ENCODE measurements around the gene FAM114A1.
"Not testable (repeated sequence)": the region's sequence is repeated elsewhere in the genome, so short reads cannot be mapped to it uniquely, and the experiment has no call there.

The FAM114A1 gene

DNA sequence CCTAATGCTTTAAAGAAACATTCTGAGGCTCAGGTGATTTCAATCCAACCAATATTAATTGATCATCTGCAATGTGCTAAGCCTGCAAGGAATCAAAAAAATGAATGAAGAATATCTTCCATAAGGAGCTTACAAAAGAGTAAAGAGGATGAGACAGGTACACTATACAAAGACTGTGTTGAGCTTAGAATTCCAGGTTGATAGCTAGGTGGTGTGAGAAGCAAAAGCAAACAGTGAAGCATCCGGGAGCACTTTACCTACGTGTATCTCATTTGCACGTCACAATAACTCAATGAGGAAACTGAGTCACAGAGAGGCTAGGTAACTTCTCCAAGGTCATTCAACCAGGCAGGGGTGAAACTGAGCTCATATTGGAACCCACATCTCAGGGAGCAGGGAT is 37.1 kb downstream of the FAM114A1 start:
- no peak for DNase-seq

- no peak for DNase-seq
Measured at GRCh38 chr4:38905652-38906385, 38.2 kb downstream of the FAM114A1 start.

DNA sequence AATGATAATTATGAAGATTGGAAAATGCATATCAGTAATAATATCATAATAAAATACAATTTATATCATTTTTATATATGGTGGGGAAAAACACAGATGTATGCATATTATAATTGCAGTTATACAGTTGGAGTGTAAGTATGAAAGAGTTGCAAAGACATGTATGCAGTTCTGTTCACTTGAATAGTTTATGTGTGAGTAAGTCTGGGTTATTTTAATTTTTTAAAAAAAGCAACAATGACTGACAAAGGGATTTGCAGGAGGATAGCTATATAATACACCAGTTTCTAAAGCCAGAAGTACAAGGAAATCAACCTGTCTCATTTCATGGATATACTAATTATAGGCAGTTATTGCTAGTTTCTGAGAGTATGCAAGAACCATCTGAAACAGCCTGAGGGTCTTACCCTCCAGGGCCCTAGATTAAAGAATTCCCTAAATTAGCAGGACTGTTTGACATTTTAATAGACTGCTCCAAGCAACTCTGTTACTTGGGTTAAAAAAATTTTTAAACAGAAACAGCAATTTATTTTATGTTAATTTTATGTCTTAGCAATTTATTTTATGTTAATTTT is 40.2 kb downstream of the FAM114A1 start:
- DNase-seq = no peak

- no peak for DNase-seq
Measured at GRCh38 chr4:38909015-38909414, 41.4 kb downstream of the FAM114A1 start.

- no peak for DNase-seq
Measured at GRCh38 chr4:38911257-38911656, 43.7 kb downstream of the FAM114A1 start.

DNA sequence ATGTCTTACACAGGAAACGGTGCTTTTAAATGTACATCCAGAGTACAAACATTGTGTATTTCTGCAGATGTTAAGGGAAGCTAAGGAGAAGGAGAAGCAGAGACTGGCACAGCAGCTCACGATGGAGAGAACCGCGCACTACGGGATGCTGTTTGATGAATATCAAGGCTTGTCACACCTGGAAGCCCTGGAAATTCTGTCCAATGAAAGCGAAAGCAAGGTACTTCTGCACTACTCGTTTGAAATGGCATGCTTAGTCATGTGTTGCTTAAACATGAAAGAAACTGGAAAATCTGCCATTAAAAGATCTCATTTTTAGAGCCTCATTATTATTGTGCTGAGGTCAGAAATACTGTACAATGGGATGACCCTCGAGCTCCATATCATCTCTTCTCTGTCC is 47.2 kb downstream of the FAM114A1 start:
- no peak for DNase-seq

DNA sequence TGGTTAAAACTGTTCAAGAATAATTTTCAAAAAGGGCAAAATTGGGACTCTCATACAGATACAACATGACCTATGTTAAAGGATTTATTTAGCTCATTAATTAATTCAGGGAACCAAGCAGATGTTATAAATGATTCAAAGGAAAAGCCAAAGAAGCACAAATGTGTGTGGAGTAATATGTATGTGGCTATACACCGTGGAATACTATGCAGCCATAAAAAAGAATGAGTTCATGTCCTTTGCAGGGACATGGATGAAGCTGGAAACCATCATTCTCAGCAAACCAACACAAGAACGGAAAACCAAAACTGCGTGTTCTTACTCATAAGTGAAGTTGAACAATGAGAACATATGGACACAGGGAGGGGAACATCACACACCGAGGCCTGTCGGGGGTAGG is 48.7 kb downstream of the FAM114A1 start:
- DNase-seq = not testable (repeated sequence)

DNA sequence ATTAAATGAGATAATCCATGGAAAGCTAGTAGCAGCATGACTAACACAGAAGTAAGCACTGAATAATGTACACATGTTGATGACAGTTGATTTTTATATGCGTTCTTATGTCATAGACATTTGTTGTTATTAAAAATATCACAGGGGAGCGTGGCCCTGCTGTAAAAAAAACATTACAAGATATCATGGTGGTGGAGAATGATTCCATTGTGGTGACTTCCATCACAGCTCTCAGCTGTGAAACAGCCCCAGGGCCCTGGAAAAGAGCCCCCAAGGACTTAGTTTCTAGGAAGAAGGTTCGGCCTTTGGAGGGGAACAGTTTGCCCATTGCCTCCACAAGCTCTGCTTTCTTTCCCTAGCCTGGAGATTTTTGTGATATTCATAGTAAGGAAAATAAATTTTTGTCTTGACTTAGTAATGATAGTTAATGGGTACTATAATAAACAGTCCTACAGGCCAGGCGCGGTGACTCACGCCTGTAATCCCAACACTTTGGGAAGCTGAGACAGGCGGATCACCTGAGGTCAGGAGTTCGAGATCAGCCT is 49.9 kb downstream of the FAM114A1 start:
- no peak for DNase-seq

DNA sequence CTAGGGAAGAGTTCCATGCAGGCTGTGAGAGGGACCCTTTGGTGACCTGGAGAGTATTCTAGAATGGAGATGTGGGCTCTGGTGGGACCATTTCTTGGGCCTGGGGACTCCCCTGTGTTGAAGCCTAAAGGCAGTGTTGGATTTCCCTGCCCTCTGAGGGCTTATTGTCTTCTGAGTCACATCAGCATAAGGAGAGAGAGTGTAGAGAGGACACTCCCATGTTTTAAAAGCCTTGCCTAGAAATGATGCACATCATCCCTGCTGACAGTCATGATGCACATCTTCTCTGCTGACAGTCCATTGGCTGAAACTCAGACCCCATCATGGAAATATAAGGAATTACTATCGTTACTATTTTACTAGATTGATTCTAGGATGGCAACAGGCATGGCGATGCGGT is 51.9 kb downstream of the FAM114A1 start:
- no peak for DNase-seq

- no peak for DNase-seq
Measured at GRCh38 chr4:38920186-38920585, 52.6 kb downstream of the FAM114A1 start.

DNA sequence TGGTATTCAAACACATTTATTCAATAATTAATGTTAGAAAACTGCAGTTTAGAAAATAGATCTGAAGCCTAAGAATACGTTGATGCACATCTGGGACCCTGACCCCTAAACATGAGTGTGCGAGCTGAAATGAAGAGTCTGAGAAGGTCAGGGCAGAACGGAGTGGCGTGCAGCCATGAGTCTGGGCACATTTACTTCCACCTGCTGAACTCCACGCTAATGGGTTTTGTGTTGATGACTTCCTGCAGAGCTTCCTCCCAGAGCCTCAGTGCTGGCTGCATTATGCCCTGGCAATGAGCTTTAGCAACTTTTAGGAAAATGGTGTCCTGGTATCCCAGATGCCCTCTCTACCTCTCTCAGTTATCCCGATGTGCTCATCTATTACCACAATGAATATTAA is 53.1 kb downstream of the FAM114A1 start:
- no peak for DNase-seq

- DNase-seq = no peak
Measured at GRCh38 chr4:38921151-38921550, 53.5 kb downstream of the FAM114A1 start.

- no peak for DNase-seq
Measured at GRCh38 chr4:38923746-38924145, 56.1 kb downstream of the FAM114A1 start.

- DNase-seq = no peak
Measured at GRCh38 chr4:38924353-38924752, 56.7 kb downstream of the FAM114A1 start.

DNA sequence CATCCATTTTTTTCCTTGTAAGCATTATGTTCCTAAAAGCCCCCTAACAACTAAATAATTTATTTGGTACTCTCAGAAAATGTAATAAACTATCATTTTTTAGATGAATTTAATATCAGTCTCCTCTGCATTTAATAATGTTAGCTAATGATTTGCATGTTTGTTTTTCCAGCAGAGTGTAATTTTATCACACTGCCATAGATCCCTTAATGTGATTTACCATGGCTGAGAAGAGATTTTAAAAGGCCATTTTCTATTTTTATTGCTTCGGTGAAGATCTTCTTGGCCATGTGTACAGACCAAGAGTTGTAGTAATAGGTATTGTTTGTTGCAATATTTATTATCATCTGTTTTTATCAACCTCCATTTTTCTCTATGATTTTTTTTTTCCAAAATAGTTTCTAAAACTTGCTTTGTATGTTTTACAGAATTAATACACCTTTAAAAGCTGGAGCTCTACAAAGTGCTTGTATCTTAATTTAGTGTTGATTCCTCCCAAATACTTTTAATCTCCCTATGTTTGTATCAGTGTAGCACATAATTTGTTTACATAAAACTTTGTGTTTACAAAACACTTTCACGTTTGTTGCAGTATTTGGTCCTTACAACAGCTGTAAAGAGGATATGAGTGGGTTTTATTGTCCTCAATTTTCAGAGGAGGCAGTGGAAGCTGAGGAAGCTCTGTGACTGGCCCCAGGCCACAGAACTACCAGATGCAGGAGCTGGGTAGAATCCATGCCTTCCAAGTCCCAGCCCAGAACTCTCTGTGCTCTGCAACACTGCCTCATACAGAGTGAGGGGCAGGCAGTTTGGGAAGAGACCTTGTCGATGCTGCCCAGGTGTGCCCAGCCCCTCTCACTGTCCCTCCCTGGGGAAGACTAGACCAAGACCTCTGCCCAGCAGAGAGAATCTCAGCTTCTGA is 58.1 kb downstream of the FAM114A1 start:
- no peak for DNase-seq

DNA sequence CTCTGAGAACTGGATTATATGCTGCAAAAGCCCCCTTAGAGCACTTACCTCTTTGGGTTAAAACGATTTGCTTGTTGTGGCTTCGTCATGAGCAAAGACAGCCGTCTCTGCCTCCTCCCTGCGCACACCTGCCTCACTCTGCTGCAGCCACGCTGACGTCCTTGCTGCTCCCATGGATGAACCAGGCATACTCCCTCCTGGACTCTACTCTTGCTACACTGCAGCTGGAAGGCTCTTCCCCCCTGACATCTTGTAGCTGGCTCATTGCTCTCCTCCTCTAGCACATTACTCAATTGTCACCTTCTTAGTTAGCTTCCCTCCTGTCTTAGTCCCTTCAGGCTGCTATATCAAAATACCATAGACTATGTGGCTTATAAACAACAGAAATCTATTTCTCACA is 59.3 kb downstream of the FAM114A1 start:
- DNase-seq = no peak

- no peak for DNase-seq
Measured at GRCh38 chr4:38928568-38928967, 61.0 kb downstream of the FAM114A1 start.

GRCh38 chr4:38928974-38929373 is 61.4 kb downstream of the FAM114A1 start:
- no peak for DNase-seq

GRCh38 chr4:38930204-38930603 is 62.6 kb downstream of the FAM114A1 start:
- no peak for DNase-seq

DNA sequence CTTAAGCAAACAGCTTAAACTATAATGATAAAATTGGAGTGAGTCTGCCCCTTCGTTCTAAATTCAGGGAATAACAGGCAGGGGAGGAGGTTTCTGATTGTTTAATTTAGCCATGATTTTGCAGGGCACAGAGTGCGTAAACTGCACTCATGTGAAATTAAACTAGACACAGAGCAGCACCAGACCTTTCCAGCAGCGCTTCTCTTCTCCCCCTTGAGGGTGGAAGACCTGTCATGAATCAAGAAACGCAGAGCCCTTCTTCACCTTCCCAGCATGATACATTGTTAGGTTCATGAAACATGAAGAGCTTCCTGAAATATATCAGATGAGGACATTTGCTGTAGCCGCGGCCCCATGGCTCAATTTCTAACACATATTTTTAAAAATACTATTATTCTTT is 63.1 kb downstream of the FAM114A1 start:
- DNase-seq = no peak

DNA sequence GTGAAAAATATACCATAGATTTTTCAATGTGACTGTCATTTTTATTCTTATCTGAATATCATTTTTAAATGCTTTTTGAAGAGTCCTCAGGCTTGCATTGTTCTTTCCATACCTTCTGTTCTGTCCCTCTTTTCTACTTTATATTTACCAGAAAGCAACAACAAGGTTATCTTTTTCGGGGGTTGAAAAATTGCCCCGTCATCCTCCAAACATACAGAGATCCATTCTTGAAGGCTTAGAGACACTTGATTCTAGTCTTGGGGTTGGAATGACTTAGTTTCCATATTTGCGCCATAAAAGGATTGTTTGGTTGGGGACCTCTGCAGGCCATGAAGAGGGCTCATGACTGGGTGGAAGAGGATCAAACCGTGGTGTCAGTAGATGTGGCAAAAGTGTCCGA is 63.5 kb downstream of the FAM114A1 start:
- DNase-seq = no peak

- DNase-seq = no peak
Measured at GRCh38 chr4:38935391-38936073, 67.9 kb downstream of the FAM114A1 start.

DNA sequence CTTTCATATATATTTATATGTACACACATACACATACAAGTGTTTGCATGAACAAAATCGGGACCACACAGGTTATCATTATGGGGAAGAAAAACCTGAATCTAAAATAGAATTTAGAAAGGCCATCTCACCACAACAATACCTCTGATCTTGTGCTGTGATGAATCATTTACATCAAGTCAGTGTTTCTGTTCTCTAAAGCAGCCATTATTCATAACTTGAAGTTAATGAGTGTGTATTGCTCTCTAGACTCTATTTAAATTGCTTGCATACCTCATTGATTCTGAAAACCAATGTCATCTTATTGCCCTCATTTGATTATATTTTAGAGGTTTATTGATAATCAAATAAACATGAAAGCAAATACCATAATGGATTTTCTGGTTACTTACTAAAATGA is 71.6 kb downstream of the FAM114A1 start:
- DNase-seq = no peak
